CD4-positive, alpha-beta T cell treated with Interleukin-10 for 1 hour (primary cell): Measurements from ENCODE around the gene DCTN1.

ENCODE experiments used
- DNase-seq: peaks from one replicate; pipeline ENCODE4 v3.0.0-alpha.2; 2020

DCTN1 gene

DNA sequence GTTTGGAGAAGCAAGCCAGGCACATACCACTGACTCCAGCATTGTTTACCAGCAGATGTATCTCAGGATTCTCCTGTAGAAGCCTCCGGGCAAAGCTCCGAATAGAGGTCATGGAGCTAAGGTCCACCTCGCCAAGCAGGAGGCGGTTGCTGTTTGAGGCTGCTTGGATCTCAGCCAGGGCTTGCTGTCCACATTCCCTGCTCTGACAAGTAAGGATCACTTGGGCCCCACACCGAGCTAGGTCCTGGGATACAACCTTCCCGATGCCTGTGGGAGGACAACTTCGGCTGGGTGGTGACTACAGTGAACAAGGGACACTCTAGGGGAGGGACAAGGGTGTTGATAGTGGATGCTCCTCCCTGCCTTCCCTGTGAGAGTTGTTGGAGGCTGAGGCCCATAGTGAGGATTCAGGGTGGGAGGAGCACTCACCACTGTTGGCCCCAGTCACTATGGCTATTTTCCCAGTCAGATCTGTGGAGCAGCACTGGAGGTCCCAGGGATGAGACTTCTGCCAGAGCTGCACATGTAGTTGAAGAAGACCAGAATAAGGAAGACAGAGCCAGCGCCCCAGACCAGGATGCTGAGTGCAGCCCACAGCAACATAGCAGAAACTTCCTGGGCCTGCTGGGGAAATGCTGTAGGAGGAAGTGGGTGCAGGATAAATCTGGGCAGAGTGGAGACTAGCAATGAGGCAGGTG, 33.0 kb upstream of the DCTN1 start:
- no peak for DNase-seq

GRCh38 chr2:74407682-74408081, 27.6 kb upstream of the DCTN1 start:
- no peak for DNase-seq

- DNase-seq = no peak
Measured at GRCh38 chr2:74406035-74406434, 25.9 kb upstream of the DCTN1 start.

- DNase-seq = no peak
Measured at GRCh38 chr2:74401891-74402290, 21.8 kb upstream of the DCTN1 start.

DNA sequence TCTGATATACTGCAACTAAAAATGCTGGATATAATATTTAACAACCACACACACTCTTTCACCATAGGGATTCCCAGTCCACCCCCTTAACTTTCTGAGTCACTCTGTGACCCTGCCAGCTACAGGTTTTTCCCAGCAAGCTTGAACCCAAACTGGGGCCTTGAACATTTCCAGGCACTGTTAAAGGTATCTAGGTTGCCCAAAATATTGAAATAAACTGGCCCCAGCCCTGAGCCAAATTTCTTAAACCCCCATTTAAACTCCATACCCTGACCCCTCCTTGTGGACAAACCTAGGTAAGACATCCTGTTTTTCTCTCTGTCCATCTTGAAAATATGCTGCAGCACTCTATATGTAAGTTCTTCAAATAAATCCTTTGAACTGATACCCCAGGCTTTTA, 19.7 kb upstream of the DCTN1 start:
- DNase-seq = peak; percentile 60

GRCh38 chr2:74396149-74396548, 16.0 kb upstream of the DCTN1 start:
- DNase-seq = no peak

DNA sequence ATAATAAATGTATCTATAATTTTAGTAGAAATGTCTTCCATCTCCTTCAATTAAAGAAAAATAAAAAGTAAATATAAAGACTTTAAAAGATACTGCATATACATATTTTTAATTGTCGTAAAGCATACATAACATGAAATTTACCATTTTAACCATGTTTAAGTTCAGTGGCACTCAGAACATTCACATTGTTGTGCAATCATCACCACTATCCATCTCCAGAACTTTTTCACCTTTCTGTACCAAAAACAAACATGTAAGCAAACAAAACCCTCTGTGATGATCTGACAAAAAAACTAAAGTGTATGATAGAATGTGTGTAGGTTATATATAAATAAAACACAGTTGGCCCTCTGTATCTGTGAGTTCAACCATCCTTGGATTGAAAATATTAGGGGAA, 13.4 kb upstream of the DCTN1 start:
- DNase-seq = no peak

- no peak for DNase-seq
Measured at GRCh38 chr2:74392449-74392743, 12.3 kb upstream of the DCTN1 start.

GRCh38 chr2:74391580-74392448, 11.7 kb upstream of the DCTN1 start:
- DNase-seq = peak; percentile 96

DNA sequence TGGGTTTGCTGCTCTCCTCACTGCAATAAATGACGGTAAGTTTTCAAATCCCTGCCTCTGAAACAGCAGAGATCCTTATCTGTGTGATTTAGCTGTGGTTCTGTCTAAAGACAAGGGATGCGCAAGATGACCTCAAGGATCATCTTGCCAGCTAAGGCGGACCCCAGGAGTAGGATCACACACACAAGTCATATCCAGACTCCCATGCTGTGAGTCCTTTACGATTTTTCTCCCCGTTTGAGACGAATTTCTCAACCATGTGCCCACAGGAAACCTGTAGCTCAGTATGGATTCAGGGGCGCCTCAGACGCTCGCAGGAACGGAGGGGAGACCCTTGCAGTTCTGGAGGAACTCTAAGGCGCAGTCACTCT, 11.1 kb upstream of the DCTN1 start:
- DNase-seq = no peak

DNA sequence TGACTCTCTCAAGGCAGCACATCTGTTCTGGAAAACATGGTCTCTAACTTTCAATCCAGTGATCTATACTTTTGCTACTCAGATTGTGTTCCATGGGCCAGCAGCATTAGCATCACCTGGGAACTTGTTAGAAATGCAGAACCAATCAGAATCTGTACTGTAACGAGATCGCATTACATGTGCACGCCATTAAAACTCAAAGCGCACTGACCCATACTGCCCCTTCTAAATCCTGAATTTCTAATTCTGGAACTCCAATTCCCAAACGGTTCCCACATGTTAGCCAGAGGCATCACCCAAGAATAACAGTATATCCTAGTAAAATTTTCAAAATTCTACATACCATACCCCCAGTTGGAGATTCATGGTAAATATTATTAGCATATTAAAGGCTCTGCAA, 10.5 kb upstream of the DCTN1 start:
- DNase-seq = no peak

DNA sequence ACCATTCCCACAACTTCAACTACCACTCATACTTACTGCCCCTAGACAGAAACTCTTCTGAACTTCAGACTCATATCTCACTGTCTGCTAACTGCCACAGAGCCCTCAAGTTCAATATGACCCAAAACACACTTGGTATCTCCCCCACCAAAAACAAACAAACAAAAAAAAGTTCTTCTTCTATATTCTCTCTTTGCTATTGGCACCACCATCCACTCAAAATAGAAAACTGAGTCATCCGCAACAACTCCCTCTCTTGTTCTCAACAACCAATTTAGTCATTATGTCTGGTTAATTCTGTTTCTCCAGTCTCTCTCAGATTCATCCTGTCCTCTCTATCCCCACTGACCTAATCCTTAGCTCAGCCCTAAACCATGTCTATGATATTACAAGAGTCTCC, 7.2 kb upstream of the DCTN1 start:
- no peak for DNase-seq

DNA sequence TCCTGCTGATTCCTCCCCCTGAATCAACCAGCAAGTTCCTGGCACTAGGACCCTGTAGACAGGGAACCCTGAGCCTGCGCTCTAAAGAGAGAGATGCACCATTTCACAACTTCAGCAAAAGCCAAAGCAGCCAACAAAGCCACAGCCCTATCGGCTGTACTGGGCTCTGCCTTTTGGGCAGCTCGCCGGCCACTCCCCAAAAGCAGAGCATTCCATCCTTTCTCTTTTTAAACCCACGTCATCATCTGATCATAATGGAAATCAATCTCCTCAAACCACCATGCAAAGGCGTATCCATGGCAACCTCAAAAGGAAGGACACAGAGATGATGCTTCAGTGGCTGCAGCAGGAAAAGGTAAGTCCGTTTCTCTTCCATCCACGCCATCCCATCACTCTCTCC, 5.3 kb upstream of the DCTN1 start:
- DNase-seq = no peak

DNA sequence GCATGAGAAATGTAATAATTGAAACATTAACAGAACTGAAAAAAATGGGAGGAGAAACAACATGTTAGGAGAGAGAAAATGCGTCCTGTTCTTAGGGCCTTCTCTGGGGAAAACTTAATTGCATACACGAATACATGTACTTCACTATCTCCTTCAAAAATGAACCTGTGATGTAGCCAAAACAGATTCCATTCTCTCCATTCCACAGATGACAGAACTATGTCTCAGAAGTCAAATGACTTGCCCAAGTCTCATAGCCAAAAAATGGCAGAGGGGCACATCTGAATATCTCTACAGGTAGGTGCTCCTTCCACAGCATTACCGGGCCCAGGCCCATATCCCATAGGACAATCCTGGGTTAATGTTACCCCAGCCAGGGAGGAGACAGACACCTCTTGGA, 3.9 kb upstream of the DCTN1 start:
- DNase-seq = no peak

GRCh38 chr2:74383254-74383653, 3.1 kb upstream of the DCTN1 start:
- DNase-seq = no peak

DNA sequence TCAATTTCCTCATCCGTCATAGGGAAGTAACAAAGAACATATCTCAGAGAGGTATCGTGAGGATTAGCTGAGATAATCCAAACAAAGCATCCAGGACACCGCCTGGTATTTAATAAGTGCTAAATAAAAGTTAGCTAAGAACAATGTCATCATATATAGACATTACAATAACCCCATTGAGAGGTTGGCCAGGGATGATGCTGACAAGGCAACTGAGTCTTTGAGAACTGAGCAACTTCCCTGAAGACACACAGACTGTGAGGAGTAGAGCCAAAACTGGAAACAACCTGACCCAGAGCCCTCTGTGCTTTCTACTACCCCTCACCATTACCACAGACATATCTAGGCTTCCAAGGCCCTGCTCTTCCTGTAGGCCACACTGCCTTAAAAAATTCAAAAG, 1.6 kb upstream of the DCTN1 start:
- no peak for DNase-seq

DNA sequence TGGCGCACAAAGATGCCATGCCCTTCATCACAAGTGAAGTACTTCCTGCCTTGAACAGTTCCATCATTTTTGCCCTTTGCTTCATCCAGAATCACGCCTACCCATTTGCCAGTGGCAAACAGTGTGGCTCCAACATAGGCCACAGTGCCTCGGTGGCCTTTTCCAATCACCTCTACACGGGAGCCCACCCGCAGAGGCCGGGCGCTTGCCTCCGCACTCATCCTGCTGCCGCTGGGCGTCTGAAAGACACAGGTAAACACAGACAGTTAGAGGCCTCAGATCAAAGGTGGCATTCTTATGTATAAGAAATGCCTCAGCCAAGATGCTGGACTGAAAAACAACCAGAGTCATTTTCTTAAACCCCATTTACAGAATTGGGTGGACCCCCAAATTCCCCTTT, 2.1 kb downstream of the DCTN1 start:
- DNase-seq = no peak

DNA sequence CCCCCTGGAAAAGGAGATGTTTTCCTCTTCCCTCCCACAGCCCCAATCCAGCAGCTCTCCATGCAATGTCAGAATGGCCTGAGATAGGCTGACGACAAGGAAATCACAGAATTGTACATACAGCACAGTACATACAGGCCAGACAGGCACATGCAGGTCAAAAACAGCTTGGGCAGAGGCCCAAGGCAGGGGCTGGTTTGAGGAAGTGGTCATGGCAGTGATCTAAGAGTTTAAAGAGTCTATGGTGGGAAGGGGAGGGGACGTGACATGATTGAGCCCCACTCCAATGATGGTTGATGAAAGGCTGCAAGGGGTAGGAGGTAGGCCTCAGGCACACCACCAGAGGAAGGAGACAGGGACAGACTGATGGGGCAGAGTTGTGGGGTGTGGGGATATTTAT, 4.3 kb downstream of the DCTN1 start:
- DNase-seq = no peak

DNA sequence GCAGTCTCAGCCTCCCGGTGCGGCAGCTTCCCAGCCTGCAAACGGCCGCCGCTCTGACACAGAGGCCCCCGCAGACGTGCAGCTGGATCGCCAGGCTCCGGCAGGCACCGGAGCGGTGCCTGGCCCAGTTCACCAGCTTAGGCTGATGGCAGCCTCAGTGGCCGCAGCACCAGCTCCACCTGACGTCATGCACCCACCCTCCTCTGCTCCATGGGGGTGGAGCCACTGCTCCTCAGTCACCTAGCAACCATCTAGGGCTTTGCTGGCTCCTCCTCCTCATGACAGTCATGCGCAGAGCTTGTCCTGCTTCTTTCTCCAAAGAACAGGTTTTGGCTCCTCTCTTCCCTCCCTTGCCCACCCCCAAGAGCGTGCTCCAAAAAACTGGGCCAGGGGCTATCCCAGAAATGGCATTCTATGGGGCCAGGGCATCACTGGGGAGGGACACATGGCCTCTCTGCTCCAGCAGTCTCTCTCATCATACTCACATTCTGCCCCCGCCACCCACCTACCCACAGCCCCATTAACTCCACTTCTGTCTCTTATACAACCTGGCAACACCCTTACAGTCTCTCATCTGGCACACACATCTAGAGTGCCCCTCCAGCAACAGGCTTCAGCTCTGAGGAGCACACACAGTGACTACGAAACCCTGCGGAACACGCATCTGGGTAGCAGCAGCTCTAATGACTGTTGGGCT, 5.5 kb downstream of the DCTN1 start:
- peak; percentile 4 for DNase-seq

DNA sequence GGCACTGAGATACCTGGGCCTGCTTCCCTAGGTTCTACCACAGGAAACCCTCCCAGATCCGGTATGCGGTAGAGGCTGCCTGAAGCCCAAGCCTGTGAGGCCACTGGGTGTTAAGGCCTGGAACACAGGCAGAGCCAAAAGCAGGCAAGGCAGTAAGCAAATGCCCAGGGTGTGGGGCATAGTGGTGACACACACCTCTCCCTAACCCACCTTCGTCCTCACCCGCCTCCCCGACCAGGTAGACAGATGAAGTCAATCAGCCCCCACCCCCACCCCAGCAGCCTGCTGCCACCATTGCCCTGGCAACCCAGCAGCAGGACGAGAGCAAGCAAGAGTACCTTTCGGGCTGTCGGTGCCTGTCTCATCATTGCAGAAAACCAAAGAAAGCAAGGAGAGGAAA, 6.1 kb downstream of the DCTN1 start:
- DNase-seq = no peak

DNA sequence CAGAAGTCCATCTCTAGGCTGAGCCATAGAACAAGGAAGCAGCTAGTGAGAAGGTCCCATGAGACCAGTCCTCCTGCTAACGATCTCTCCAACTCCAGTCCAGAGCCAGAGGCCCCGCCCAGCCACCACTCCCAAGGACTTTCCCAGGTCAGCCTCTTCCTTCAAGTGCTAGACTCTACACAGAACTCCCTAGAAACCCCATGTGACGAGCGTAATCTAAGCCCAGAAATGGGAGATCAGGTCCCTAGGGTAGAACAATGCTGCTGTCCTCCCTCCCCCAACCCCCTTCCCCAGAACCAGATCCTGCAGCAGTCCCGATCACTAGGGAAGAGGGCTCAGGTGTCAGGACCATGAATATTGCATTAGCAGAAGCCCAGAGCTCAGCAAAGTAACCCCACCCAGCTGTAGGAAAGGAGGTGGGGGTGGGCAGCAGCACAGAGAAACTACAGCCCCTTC, 6.9 kb downstream of the DCTN1 start:
- DNase-seq = no peak

GRCh38 chr2:74372674-74373073, 7.4 kb downstream of the DCTN1 start:
- DNase-seq = no peak

DNA sequence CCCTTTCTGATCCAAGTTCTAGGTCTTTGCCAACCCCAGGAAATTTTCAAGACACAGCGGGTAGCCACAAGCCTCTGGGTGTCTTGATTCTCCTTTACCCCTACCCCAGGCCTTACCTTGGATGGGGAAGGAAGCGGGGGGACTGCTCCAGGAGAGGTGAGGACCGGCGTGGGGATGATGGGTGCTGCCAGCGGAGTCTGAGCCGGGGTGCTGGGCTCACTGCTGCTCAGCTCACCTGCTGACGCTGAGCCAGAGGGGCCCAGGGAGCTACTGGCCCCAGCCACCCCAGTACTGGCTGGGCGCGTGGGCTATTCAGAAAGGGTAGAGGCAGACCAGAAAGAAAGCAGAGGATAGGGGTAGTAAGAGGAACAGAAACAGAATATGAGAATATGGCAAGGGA, 8.7 kb downstream of the DCTN1 start:
- DNase-seq = no peak

DNA sequence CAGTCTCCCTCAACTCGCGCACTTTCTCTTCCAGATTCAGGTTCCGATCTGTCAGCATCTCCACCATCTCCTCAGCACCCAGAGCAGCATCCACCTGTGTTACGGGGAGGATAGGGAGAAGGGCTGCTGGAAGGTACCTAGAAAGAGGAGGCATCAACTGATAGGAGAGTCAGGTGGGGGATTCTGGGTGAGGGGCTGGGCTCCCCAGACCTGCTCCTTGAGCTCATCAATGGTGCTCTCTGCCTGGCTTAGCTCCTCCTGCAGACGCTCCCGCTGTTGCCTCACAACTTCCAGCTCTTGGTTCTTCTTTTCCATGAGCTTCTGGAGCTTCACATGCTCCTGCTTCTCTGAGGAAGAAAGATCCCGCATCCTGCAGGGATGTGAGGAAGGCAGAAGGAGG, 10.1 kb downstream of the DCTN1 start:
- DNase-seq = no peak
